K562 (cell line): ENCODE measurements around the gene RFT1. TPM values are rescaled to one million over a fixed set of nuclear protein-coding genes. Genes with fewer than 3 reads are reported as not detected.
A peak's percentile ranks its signal among the peaks of the same experiment; 100 is the strongest.

ENCODE experiments used
- ASH1L ChIP-seq: fragments of 450-650 bp; IDR thresholded peaks from 2 replicates; pipeline ENCODE4 v1.6.1; 2018; ENCODE audit warnings: borderline replicate concordance, mild to moderate bottlenecking, low read depth; ENCODE audit not compliant: partially characterized antibody
- BACH1 ChIP-seq: fragments of 200-800 bp; sonication (Bioruptor generic); IDR thresholded peaks from 2 replicates; pipeline ENCODE4 v1.6.1; 2016; ENCODE audit warnings: missing genetic modification characterization, missing compliant biosample characterization
- BRCA1 ChIP-seq, 2 experiments: fragments of 450-650 bp in 1 of 2; sonication (generic) in 1 of 2; formaldehyde crosslinking in 1 of 2; IDR thresholded peaks; 2 replicates each; pipeline versions ENCODE4 v1.5.0 to v1.6.1; 2017 to 2020; ENCODE audit warnings: mild to moderate bottlenecking in 1 of 2, missing genetic modification reagents in 1 of 2
- C11orf30 ChIP-seq: fragments of 450-650 bp; IDR thresholded peaks from 2 replicates; pipeline ENCODE4 v1.6.1; 2016; ENCODE audit warnings: low read depth, mild to moderate bottlenecking
- CEBPB ChIP-seq: fragments of 450-650 bp; IDR thresholded peaks from 2 replicates; pipeline ENCODE4 v1.6.1; 2016; ENCODE audit warnings: missing genetic modification characterization, missing compliant biosample characterization
- DPF2 ChIP-seq: fragments of 450-650 bp; IDR thresholded peaks from 2 replicates; pipeline ENCODE4 v1.6.1; 2016
- EGR1 ChIP-seq: fragments of 450-650 bp; conservative IDR thresholded peaks from 2 replicates; pipeline ENCODE4 v1.6.1; 2017; ENCODE audit warnings: mild to moderate bottlenecking
- ETV1 ChIP-seq: fragments of 450-650 bp; conservative IDR thresholded peaks from 2 replicates; pipeline ENCODE4 v1.6.1; 2016; ENCODE audit warnings: missing genetic modification characterization, control low read depth, low read depth, missing compliant biosample characterization
- EZH2 ChIP-seq: IDR thresholded peaks from 2 replicates; pipeline ENCODE4 v1.6.1; 2012; ENCODE audit warnings: low read depth, mild to moderate bottlenecking, inconsistent platforms, low read length, borderline replicate concordance
- FOXM1 ChIP-seq, 2 experiments: fragments of 450-650 bp in 1 of 2; sonication (generic) in 1 of 2; formaldehyde crosslinking in 1 of 2; IDR thresholded peaks; 2 replicates each; pipeline versions ENCODE4 v1.6.1 to v1.9.0; 2017 to 2022; ENCODE audit warnings: low read depth in 2 of 2, mild to moderate bottlenecking in 2 of 2, missing genetic modification reagents in 1 of 2, moderate library complexity in 1 of 2
- HDAC2 ChIP-seq: fragments of 450-650 bp; IDR thresholded peaks from 2 replicates; pipeline ENCODE4 v1.6.1; 2016; ENCODE audit warnings: mild to moderate bottlenecking
- HMG20B ChIP-seq: fragments of 250-450 bp; sonication (Bioruptor Pico); IDR thresholded peaks from 2 replicates; pipeline ENCODE4 v1.5.0; 2021; ENCODE audit warnings: mild to moderate bottlenecking
- KAT2B ChIP-seq: IDR thresholded peaks from one replicate; pipeline ENCODE4 v1.6.1; 2012; ENCODE audit warnings: low read depth, mild to moderate bottlenecking, control low read depth, inconsistent platforms, low read length, moderate library complexity
- KDM1A ChIP-seq, 2 experiments: fragments of 450-650 bp; IDR thresholded peaks; 2 replicates each; pipeline ENCODE4 v1.6.1; 2016; ENCODE audit warnings: mild to moderate bottlenecking in 2 of 2
- L3MBTL2 ChIP-seq: fragments of 450-650 bp; IDR thresholded peaks from 2 replicates; pipeline ENCODE4 v1.6.1; 2016; ENCODE audit warnings: mild to moderate bottlenecking, moderate library complexity
- MAFK ChIP-seq: IDR thresholded peaks from 2 replicates; pipeline ENCODE4 v1.6.1; 2011; ENCODE audit warnings: low read length, improper control_type of control experiment
- NCOR1 ChIP-seq: fragments of 450-650 bp; IDR thresholded peaks from 2 replicates; pipeline ENCODE4 v1.6.1; 2016; ENCODE audit warnings: mild to moderate bottlenecking, moderate library complexity
- NFE2 ChIP-seq: IDR thresholded peaks from 2 replicates; pipeline ENCODE4 v1.6.1; 2014; ENCODE audit warnings: antibody characterized with exemption, low read depth
- PTRF ChIP-seq: fragments of 450-650 bp; IDR thresholded peaks from 2 replicates; pipeline ENCODE4 v1.6.1; 2016; ENCODE audit warnings: mild to moderate bottlenecking, missing genetic modification characterization, missing compliant biosample characterization
- TBP ChIP-seq: optimal IDR thresholded peaks from 2 replicates; pipeline ENCODE3; 2011; ENCODE audit warnings: low read depth, low read length, improper control_type of control experiment
- TGIF2 ChIP-seq: sonication (generic); formaldehyde crosslinking; IDR thresholded peaks from 2 replicates; pipeline ENCODE4 v1.8.1; 2022; ENCODE audit warnings: mild to moderate bottlenecking, missing genetic modification reagents, moderate library complexity
- TSC22D4 ChIP-seq: fragments of 450-650 bp; IDR thresholded peaks from 2 replicates; pipeline ENCODE4 v1.6.1; 2016; ENCODE audit warnings: missing genetic modification characterization, missing biosample characterization, control low read depth
- ZC3H8 ChIP-seq: fragments of 450-650 bp; IDR thresholded peaks from 2 replicates; pipeline ENCODE4 v1.6.1; 2017
- ZEB2 ChIP-seq: fragments of 450-650 bp; IDR thresholded peaks from 2 replicates; pipeline ENCODE4 v1.6.1; 2016
- ZFX ChIP-seq: sonication (generic); formaldehyde crosslinking; IDR thresholded peaks from 2 replicates; pipeline ENCODE4 v1.8.0; 2022; ENCODE audit warnings: mild to moderate bottlenecking, missing genetic modification reagents, moderate library complexity
- ZKSCAN8 ChIP-seq: fragments of 200-800 bp; sonication (Bioruptor generic); IDR thresholded peaks from 2 replicates; pipeline ENCODE4 v1.6.1; 2016; ENCODE audit warnings: missing genetic modification characterization, missing compliant biosample characterization
- ZNF263 ChIP-seq: sonication (generic); formaldehyde crosslinking; IDR thresholded peaks from 2 replicates; pipeline ENCODE4 v1.8.0; 2022; ENCODE audit warnings: mild to moderate bottlenecking, missing genetic modification reagents, borderline replicate concordance
- ZNF780A ChIP-seq: fragments of 250-450 bp; sonication (Bioruptor Pico); IDR thresholded peaks from 2 replicates; pipeline ENCODE4 v1.5.0; 2021; ENCODE audit warnings: mild to moderate bottlenecking
- ZZZ3 ChIP-seq: fragments of 450-650 bp; IDR thresholded peaks from 2 replicates; pipeline ENCODE4 v1.6.1; 2016; ENCODE audit warnings: antibody characterized with exemption, mild to moderate bottlenecking, moderate library complexity
- polyA plus RNA-seq, 8 experiments: library from polyadenylated mRNA; depleted of rRNA in 4 of 8; stranded (reverse) in 5 of 8; unstranded in 3 of 8; fragments of >200 nt; fragmentation: Nextera tagmentation in 2 of 8; fragmentation: Illumina TruSeq in 1 of 8; extraction: Ambion mirVana in 2 of 8; extraction: Trizol in 1 of 8; gene quantifications; 2 replicates each; pipeline versions ENCODE4 v1.2.1 to v1.2.3, GENCODE V29; 2011 to 2014; ENCODE audit warnings: inconsistent platforms in 1 of 8, missing spikeins in 1 of 8
- total RNA-seq, 7 experiments: library from RNA; depleted of rRNA in 6 of 7; stranded (reverse); fragments of >200 nt in 6 of 7; fragmentation: Illumina TruSeq in 2 of 7; extraction: Trizol in 2 of 7; gene quantifications; 2 replicates each; pipeline versions ENCODE4 v1.2.1 to v1.2.3, GENCODE V29; 2011 to 2021; ENCODE audit warnings: low replicate concordance in 1 of 7
- TF ChIP-seq, protein P1 (sequence below): fragments of 450-650 bp; IDR thresholded peaks from 2 replicates; pipeline ENCODE4 v1.6.1; 2018; ENCODE audit warnings: mild to moderate bottlenecking, low read depth; ENCODE audit not compliant: partially characterized antibody

RFT1 gene
- total and polyA plus RNA-seq, 9 of the 15 experiments (the other 6 are each of a cell fraction or from before 2014, with no cell fraction given), result 4.4 to 23.8 (median 8.9) TPM

DNA sequence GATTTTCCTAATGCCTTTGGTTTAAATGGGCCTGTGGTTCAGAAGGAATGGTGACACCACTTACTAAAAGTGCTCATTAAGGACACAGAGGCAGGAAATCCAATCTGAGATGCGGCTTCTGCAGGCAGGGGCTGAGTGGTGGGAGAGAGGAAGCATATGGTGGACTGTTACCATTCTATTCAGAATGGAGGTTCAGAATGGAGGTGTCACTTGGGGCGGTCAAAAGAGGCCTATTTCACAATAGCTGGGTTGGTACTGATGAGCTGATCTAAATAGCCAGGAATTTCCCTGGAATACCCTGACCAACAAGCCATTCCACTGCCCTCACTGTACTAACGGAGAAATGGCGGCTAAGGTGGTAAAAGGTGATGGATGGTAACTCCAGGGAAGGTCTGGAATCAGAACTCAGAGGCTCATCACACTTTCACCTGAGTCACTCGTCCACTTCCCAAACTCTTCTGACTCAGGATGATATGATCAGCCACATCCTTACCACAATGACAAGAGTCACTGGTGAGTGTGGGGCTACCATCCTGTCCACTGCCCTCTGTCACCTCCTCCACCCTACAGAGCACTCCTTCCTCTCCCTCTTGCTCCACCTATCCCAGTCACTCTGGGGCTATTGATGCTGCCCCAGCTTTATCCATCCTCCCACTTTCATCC lies 15.7 kb downstream of the RFT1 start (continued):
- TF ChIP-seq ASH1L, result no peak
- TF ChIP-seq BACH1, result peak; percentile 44; the same call in 1 of the 2 replicates
- TF ChIP-seq NCOR1, result no peak
- peak; percentile 14; the same call in 1 of the 2 replicates for TF ChIP-seq C11orf30
- TF ChIP-seq TBP, result no peak
- no peak for TF ChIP-seq FOXM1 (IDR thresholded peaks at IDR 0.05; ENCODE audit: low read depth)
- no peak for TF ChIP-seq FOXM1 (CRISPR knock-in tag; IDR thresholded peaks at IDR 0.05; ENCODE audit: low read depth)
- TF ChIP-seq, protein P1, sequence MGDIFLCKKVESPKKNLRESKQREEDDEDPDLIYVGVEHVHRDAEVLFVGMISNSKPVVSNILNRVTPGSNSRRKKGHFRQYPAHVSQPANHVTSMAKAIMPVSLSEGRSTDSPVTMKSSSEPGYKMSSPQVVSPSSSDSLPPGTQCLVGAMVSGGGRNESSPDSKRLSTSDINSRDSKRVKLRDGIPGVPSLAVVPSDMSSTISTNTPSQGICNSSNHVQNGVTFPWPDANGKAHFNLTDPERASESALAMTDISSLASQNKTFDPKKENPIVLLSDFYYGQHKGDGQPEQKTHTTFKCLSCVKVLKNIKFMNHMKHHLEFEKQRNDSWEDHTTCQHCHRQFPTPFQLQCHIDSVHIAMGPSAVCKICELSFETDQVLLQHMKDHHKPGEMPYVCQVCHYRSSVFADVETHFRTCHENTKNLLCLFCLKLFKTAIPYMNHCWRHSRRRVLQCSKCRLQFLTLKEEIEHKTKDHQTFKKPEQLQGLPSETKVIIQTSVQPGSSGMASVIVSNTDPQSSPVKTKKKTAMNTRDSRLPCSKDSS, result no peak
- peak in 1 of 2 experiments; percentile 24; a peak in 1 of 4 replicates for TF ChIP-seq KDM1A (IDR thresholded peaks at IDR 0.05)
- no peak for TF ChIP-seq HDAC2
- TF ChIP-seq ZEB2, result peak; percentile 73
- peak; percentile 37; the same call in 1 of the 2 replicates for TF ChIP-seq ETV1 (tag)
- TF ChIP-seq ZFX (CRISPR knock-in tag), result no peak
- TF ChIP-seq PTRF (tag), result no peak
- TF ChIP-seq DPF2, result 0 out of 2 replicates have a peak, but pooled peaks have one; percentile 43
- TF ChIP-seq ZNF263, result peak; percentile 76; the same call in 1 of the 2 replicates
- TF ChIP-seq TSC22D4 (tag), result no peak
- TF ChIP-seq TGIF2 (CRISPR knock-in tag), result no peak
- TF ChIP-seq NFE2, result peak; percentile 84
- TF ChIP-seq KAT2B, result no peak
- peak; percentile 54 for TF ChIP-seq CEBPB (tag)
- TF ChIP-seq ZZZ3, result no peak
- no peak for TF ChIP-seq ZKSCAN8 (CRISPR knock-in tag)
- TF ChIP-seq ZNF780A (CRISPR knock-in tag), result no peak
- TF ChIP-seq ZC3H8, result no peak
- TF ChIP-seq EGR1, result no peak
- no peak for TF ChIP-seq HMG20B (CRISPR knock-in tag)
- TF ChIP-seq BRCA1 (IDR thresholded peaks at IDR 0.05), result no peak
- no peak for TF ChIP-seq BRCA1 (CRISPR knock-in tag; IDR thresholded peaks at IDR 0.05)
- TF ChIP-seq EZH2, result no peak
- TF ChIP-seq L3MBTL2, result no peak
- 0 out of 2 replicates have a peak, but pooled peaks have one; percentile 5 for TF ChIP-seq MAFK
